NCI-H146 treated with DMSO at 0.1 percent for 48 hours (cell line): ENCODE measurements around the gene MAN1A2.

ENCODE experiments used
- DNase-seq: peaks from one replicate; lab custom pipeline; 2025; ENCODE audit not compliant: unreplicated experiment; lab: John Stamatoyannopoulos, UW

MAN1A2 gene

DNA sequence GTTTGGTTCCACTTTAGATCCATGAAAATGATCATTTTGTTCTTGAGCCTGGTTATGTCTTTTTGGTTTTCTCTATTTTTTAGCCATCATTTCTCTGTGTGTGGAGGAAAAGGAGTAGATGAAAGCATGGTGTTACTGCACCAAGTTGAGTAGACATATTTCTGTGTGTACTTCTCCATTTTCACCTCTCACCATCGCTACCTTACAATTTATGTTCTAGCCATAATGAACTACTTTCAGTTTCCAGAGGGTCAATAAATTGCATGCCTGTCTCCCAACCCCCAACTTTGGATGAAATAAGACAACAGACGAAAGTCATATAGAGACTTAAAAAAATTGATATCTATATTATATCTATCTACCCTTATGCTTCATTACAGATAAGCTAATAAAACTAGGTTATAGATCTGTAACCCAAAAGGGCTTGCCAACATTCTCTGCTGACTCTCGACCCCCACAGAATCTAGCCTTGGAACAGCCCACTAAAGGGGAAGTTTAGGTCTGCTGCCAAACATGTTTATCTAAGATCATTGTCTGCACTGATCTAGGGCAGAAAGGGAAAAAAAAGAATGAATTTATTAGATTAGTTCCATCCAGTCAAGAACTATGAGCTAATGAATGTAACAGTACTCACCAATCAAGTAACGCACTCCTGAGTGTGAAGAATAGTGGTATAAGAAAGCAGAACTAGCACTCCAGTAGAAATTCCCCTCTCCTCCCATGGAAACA is 7.5 kb upstream of the MAN1A2 start:
- DNase-seq, result no peak

GRCh38 chr1:117362986-117363385 is 4.3 kb upstream of the MAN1A2 start:
- DNase-seq, result no peak

DNA sequence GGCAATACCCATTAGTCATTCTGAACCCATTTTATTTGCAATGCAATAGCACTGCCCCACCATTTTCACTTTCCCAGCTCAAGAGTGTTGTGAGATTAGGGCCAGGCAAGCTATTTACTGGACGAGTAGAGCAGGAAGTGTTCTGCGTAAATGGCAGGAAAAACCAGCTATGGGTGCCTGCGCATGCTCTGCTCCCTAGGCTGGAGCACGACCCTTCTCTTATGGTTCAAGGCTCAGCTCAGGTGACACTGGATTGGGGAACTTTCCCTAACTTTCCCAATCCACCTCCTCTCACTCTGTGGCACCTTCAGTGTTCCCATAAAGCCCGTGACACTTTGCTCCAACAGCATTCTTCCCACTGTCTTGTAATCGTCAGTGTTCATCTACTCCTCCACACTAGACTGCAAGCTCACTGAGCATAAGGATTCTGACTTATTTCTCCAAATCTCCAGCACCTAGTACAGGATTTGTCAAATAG is 3.6 kb upstream of the MAN1A2 start:
- DNase-seq, result no peak

- no peak for DNase-seq
These were observed 3.0 kb upstream of the MAN1A2 start for GRCh38 chr1:117364240-117364639.

DNA sequence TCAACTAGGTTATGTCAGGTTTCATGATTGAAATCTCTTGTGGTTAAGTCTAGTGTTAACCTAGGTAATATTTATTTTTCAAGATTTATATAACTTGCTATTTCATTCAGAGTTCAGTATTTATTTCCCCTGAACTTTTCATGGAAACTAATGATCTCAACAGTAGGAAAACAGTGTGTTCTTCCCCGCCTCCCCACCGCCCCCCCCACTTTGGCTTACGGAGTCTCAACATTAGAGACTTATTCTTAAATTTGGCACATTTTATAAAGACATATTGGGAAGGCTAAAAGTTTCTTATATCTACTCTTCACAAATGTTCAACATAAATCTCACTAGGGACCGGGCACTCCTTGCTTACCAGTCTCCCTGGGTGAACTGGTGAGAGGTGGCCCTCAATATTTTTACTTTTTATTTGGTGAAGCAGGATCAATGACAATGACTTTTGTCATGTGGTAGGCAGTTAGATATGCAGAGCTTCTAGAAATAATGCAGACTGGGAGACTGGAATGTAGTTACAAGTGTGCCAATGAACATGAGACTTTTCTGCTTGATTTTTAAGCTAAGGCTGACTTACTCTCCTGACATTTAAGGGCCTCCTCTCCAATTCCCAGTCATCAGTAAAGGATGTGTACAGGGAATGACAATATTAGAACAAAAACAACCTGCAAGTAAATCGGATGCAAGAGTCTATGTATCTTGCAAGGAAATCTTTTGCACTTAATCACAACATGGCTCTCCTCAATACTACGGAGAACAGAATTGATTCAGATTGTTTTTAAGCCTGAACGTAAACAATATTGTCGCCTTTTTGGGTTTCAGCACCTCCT is 1.7 kb upstream of the MAN1A2 start:
- no peak for DNase-seq

- DNase-seq, result peak; percentile 45
These were observed 838 bp upstream of the MAN1A2 start for GRCh38 chr1:117366177-117367045.

DNA sequence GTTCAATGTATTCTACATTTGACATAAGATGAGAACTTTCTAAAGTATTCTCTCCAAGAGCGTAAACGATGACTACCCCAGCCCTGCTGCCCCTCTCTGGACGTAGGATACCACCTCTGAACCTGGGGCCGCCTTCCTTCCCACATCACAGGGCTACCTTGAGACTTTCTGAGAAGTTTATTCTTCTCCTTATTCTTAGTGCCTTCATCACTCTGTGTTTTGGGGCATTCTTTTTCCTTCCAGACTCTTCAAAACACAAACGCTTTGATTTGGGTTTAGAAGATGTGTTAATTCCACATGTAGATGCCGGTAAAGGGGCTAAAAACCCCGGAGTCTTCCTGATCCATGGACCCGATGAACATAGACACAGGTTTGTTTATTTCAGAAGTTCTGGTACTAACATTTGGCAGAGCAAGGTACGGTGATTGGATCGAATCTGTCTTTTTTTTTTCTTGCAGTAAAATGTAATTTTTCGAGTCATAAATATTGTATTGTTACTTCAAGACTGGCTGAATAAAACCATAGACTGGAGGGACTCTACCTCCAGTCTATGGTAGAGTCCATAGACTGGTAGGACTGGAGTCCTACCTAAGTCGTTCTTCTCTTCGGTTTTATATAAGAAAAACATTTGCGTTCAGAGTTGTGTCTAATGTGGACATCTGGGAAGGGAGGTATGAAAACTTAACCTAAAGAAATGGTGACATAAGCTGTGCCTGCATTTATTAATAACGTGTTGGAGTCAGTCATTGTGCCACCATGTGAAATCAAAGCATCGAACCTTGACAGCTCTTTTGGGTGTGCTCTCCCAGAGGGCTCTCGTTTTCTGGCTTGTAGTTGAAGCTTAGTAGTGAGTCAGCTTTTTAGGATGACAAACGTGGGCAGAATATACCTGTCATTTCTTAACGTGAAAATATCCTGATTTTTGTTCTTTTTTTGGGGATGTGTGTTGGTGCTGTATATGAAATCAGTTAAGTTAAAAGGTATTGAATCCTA is 1.2 kb downstream of the MAN1A2 start:
- DNase-seq, result no peak

GRCh38 chr1:117370071-117370470 is 2.8 kb downstream of the MAN1A2 start:
- DNase-seq, result no peak

GRCh38 chr1:117370509-117370908 is 3.3 kb downstream of the MAN1A2 start:
- DNase-seq, result no peak

GRCh38 chr1:117371441-117372151 is 4.3 kb downstream of the MAN1A2 start:
- DNase-seq, result no peak

- no peak for DNase-seq
These were observed 5.7 kb downstream of the MAN1A2 start for GRCh38 chr1:117372863-117373412.

- DNase-seq, result no peak
These were observed 6.7 kb downstream of the MAN1A2 start for GRCh38 chr1:117373932-117374331.

DNA sequence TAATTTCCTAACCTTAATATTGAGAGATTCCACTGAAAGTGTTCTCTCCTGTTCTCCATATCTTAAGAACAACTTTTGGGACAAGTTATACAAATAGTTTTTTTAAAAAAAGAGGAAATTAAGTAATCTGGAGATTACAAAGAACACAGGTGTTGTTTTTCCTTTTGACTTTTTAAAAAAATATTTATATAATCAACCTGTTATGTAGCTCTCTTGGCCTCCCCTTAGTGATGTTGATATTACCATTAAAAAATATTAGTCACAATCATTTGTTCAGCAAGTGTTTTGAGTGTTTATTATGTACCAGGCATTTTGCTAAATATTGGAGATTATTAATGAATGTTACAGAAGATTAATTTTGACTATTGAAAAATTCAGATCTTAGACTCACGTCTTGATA is 8.1 kb downstream of the MAN1A2 start:
- no peak for DNase-seq

DNA sequence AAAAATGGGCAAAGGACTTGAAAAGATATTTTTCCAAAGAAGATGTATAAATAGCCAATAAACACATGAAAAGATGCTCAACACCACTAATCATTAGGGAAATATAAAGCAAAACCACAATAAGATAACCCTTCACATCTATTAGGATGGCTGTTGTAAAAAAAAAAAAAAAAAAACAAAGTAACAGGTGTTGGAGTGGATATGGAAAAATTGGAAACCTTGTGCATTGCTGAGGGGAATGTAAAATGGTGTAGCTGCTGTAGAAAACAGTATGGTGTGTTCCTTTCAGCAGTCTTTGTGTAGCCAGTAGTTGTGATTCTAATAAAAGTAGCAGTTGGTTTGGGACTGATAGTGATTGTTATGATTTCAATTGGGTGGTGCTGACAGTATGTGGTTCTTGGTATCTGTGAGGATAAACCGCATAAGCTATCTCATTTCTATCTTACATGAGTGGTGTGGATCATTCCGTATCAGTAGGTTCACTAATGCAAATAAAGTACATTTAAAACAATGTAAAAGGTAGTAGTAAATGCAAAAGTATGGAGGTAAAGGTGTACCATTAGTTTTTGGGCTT is 19.9 kb downstream of the MAN1A2 start:
- no peak for DNase-seq

DNA sequence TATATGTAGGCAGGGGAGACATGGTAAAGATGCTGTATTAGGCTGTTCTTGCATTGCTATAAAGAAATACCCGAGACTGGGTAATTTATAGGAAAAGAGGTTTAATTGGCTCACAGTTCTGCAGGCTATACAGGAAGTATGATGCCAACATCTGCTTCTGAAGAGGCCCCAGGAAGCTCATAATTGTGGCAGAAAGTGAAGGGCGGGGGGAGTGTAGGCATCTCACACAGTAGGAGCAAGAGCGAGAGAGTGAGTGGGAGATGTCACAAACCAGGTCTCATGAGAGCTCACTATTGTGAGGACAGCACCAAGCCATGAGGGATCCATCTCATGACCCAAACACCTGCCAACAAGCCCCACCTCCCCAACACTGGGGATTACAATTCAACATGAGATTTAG is 21.1 kb downstream of the MAN1A2 start:
- DNase-seq, result no peak

- DNase-seq, result no peak
These were observed 22.0 kb downstream of the MAN1A2 start for GRCh38 chr1:117389284-117389683.

DNA sequence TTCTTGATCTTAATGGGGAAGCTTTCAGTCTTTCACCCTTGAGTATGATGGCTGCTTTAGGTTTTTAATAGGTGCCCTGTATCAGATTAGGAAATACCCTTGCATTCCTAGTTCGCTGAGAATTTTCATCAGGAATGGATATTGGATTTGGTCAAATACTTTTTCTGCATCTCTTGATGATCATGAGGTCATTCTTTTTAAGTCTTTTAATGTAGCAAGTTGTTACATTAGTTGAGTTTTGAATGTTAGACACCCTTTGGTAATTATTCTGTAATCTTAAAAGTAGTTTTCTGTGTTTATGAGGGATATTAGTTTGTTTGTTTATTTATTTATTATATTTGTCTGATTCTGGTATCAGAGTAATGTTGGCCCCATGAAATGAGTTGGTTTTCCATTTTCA is 22.5 kb downstream of the MAN1A2 start:
- no peak for DNase-seq

GRCh38 chr1:117392771-117393170 is 25.5 kb downstream of the MAN1A2 start:
- no peak for DNase-seq

- DNase-seq, result no peak
These were observed 28.8 kb downstream of the MAN1A2 start for GRCh38 chr1:117396074-117396473.
